ENCODE results near the gene TLR5. TPM values are rescaled to one million over a fixed set of nuclear protein-coding genes. Genes with fewer than 3 reads are reported as not detected.

Gene TLR5
- polyA plus RNA-seq, 1 donor from 2014 or later: not detected

- no peak for TF ChIP-seq EP300 (conservative IDR thresholded peaks at IDR 0.05; ENCODE audit: poor library complexity, severe bottlenecking)
- TF ChIP-seq MXI1 (conservative IDR thresholded peaks at IDR 0.05; ENCODE audit: poor library complexity, severe bottlenecking): no peak
- TF ChIP-seq EZH2 (IDR thresholded peaks at IDR 0.05; ENCODE audit: borderline replicate concordance, insufficient read depth, low read length, poor library complexity, severe bottlenecking): no peak
- H3K9ac ChIP-seq (ENCODE audit: low read length): no peak overlapping the region
- H2AFZ ChIP-seq (ENCODE audit: low read depth, low read length): no peak overlapping the region
- no peak overlapping the region for H3K4me3 ChIP-seq (ENCODE audit: low read length)
- no peaks in the 10 kb centered on the region for H3K9me2 ChIP-seq (ENCODE audit: insufficient read depth, low read length)
- H4K20me1 ChIP-seq (ENCODE audit: insufficient read depth): no peaks in the 10 kb centered on the region
- H3K27me3 ChIP-seq (ENCODE audit: insufficient read depth, low read depth, low read length): no peaks in the 10 kb centered on the region
- H3K36me3 ChIP-seq (ENCODE audit: insufficient read depth, low read length): no peaks in the 10 kb centered on the region
- no peaks in the 10 kb centered on the region for H3K9me3 ChIP-seq (ENCODE audit: low read length)
- H3K79me2 ChIP-seq (replicated peaks; ENCODE audit: insufficient read depth, low read length): no peaks in the 10 kb centered on the region
- no peaks in the 10 kb centered on the region for H3F3A ChIP-seq (ENCODE audit: insufficient read depth, low read length, poor library complexity, severe bottlenecking)
- no peak overlapping the region for H3K27ac ChIP-seq (ENCODE audit: low read length)
- no peak overlapping the region for H3K4me2 ChIP-seq (ENCODE audit: low read length)
These were observed 18.3 kb upstream of the TLR5 start for GRCh38 chr1:223161321-223161720.

DNA sequence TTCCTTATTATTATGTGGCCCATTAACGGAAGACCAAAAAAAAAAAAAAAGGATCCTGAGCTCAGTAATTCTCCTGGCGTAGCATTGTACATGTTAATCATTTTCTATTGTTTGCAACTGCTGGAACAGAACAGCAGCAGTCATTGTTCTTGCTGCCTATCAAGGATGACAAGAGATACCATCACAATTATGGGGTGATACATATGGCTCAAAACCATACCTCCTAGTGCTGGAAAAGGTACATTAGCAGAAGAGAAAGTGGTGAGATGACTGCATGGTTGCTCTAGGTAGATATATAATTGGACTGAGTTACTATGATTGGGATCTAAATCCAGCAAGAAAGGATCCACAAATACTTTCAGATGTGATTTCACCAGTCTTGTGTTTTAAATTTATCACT, 13.3 kb upstream of the TLR5 start:
- H3F3A ChIP-seq (ENCODE audit: insufficient read depth, low read length, poor library complexity, severe bottlenecking): no peaks in the 10 kb centered on the region
- H3K27me3 ChIP-seq (ENCODE audit: insufficient read depth, low read depth, low read length): no peaks in the 10 kb centered on the region
- H3K79me2 ChIP-seq (replicated peaks; ENCODE audit: insufficient read depth, low read length): no peaks in the 10 kb centered on the region
- no peak overlapping the region for H3K4me3 ChIP-seq (ENCODE audit: low read length)
- no peaks in the 10 kb centered on the region for H3K9me2 ChIP-seq (ENCODE audit: insufficient read depth, low read length)
- TF ChIP-seq RAD21 (conservative IDR thresholded peaks at IDR 0.05): no peak
- no peak for TF ChIP-seq SMC3 (conservative IDR thresholded peaks at IDR 0.05; ENCODE audit: poor library complexity)
- TF ChIP-seq TAF1 (IDR thresholded peaks at IDR 0.05; ENCODE audit: low read depth): no peak
- no peak for TF ChIP-seq EP300 (conservative IDR thresholded peaks at IDR 0.05; ENCODE audit: poor library complexity, severe bottlenecking)
- TF ChIP-seq MXI1 (conservative IDR thresholded peaks at IDR 0.05; ENCODE audit: poor library complexity, severe bottlenecking): no peak
- peak; percentile 16 for TF ChIP-seq POLR2AphosphoS5 (IDR thresholded peaks at IDR 0.05)
- no peak for TF ChIP-seq REST (IDR thresholded peaks at IDR 0.05; ENCODE audit: borderline replicate concordance)
- TF ChIP-seq EZH2 (IDR thresholded peaks at IDR 0.05; ENCODE audit: borderline replicate concordance, insufficient read depth, low read length, poor library complexity, severe bottlenecking): no peak
- H4K20me1 ChIP-seq (ENCODE audit: insufficient read depth): no peaks in the 10 kb centered on the region
- H3K36me3 ChIP-seq (ENCODE audit: insufficient read depth, low read length): no peaks in the 10 kb centered on the region
- no peak overlapping the region for H3K4me2 ChIP-seq (ENCODE audit: low read length)
- H3K9me3 ChIP-seq (ENCODE audit: low read length): no peaks in the 10 kb centered on the region
- no peak overlapping the region for H3K9ac ChIP-seq (ENCODE audit: low read length)
- H2AFZ ChIP-seq (ENCODE audit: low read depth, low read length): no peak overlapping the region
- H3K27ac ChIP-seq (ENCODE audit: low read length): peak overlapping the region; percentile 26

- Histone ChIP-seq H2AFZ (ENCODE audit: low read depth, low read length) (no peak overlapping the region), H3K79me2 (replicated peaks; ENCODE audit: insufficient read depth, low read length) (no peaks in the 10 kb centered on the region), H3K27ac (ENCODE audit: low read length) (no peak overlapping the region), H3K4me3 (ENCODE audit: low read length) (no peak overlapping the region), H4K20me1 (ENCODE audit: insufficient read depth) (no peaks in the 10 kb centered on the region), H3K36me3 (ENCODE audit: insufficient read depth, low read length) (no peaks in the 10 kb centered on the region), H3K9me2 (ENCODE audit: insufficient read depth, low read length) (no peaks in the 10 kb centered on the region), H3K9me3 (ENCODE audit: low read length) (no peaks in the 10 kb centered on the region), H3K4me2 (ENCODE audit: low read length) (no peak overlapping the region), H3F3A (ENCODE audit: insufficient read depth, low read length, poor library complexity, severe bottlenecking) (no peaks in the 10 kb centered on the region), H3K27me3 (ENCODE audit: insufficient read depth, low read depth, low read length) (no peaks in the 10 kb centered on the region), H3K9ac (ENCODE audit: low read length) (no peak overlapping the region)
- TF ChIP-seq CTCF (IDR thresholded peaks at IDR 0.05; ENCODE audit: poor library complexity, severe bottlenecking): no peak
- TF ChIP-seq POLR2AphosphoS5 (IDR thresholded peaks at IDR 0.05): no peak
- TF ChIP-seq RAD21 (conservative IDR thresholded peaks at IDR 0.05): no peak
- TF ChIP-seq TAF1 (IDR thresholded peaks at IDR 0.05; ENCODE audit: low read depth): no peak
- TF ChIP-seq EP300 (conservative IDR thresholded peaks at IDR 0.05; ENCODE audit: poor library complexity, severe bottlenecking): no peak
- no peak for TF ChIP-seq EZH2 (IDR thresholded peaks at IDR 0.05; ENCODE audit: borderline replicate concordance, insufficient read depth, low read length, poor library complexity, severe bottlenecking)
These were observed 12.1 kb upstream of the TLR5 start for GRCh38 chr1:223155153-223155552.
